Pericardium fibroblast (primary cell): Measurements from ENCODE around the gene SETD2. TPM values are rescaled to one million over a fixed set of nuclear protein-coding genes. Genes with fewer than 3 reads are reported as not detected.

Experiments used
- total RNA-seq: library from RNA; depleted of rRNA; stranded (reverse); fragments of >200 nt; gene quantifications from 2 replicates; pipeline ENCODE4 v1.2.3, GENCODE V29; 2015

Gene SETD2, protein sequence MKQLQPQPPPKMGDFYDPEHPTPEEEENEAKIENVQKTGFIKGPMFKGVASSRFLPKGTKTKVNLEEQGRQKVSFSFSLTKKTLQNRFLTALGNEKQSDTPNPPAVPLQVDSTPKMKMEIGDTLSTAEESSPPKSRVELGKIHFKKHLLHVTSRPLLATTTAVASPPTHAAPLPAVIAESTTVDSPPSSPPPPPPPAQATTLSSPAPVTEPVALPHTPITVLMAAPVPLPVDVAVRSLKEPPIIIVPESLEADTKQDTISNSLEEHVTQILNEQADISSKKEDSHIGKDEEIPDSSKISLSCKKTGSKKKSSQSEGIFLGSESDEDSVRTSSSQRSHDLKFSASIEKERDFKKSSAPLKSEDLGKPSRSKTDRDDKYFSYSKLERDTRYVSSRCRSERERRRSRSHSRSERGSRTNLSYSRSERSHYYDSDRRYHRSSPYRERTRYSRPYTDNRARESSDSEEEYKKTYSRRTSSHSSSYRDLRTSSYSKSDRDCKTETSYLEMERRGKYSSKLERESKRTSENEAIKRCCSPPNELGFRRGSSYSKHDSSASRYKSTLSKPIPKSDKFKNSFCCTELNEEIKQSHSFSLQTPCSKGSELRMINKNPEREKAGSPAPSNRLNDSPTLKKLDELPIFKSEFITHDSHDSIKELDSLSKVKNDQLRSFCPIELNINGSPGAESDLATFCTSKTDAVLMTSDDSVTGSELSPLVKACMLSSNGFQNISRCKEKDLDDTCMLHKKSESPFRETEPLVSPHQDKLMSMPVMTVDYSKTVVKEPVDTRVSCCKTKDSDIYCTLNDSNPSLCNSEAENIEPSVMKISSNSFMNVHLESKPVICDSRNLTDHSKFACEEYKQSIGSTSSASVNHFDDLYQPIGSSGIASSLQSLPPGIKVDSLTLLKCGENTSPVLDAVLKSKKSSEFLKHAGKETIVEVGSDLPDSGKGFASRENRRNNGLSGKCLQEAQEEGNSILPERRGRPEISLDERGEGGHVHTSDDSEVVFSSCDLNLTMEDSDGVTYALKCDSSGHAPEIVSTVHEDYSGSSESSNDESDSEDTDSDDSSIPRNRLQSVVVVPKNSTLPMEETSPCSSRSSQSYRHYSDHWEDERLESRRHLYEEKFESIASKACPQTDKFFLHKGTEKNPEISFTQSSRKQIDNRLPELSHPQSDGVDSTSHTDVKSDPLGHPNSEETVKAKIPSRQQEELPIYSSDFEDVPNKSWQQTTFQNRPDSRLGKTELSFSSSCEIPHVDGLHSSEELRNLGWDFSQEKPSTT (N-terminal part only)
- 21.0 and 23.8 TPM in 2 replicates for total RNA-seq

DNA sequence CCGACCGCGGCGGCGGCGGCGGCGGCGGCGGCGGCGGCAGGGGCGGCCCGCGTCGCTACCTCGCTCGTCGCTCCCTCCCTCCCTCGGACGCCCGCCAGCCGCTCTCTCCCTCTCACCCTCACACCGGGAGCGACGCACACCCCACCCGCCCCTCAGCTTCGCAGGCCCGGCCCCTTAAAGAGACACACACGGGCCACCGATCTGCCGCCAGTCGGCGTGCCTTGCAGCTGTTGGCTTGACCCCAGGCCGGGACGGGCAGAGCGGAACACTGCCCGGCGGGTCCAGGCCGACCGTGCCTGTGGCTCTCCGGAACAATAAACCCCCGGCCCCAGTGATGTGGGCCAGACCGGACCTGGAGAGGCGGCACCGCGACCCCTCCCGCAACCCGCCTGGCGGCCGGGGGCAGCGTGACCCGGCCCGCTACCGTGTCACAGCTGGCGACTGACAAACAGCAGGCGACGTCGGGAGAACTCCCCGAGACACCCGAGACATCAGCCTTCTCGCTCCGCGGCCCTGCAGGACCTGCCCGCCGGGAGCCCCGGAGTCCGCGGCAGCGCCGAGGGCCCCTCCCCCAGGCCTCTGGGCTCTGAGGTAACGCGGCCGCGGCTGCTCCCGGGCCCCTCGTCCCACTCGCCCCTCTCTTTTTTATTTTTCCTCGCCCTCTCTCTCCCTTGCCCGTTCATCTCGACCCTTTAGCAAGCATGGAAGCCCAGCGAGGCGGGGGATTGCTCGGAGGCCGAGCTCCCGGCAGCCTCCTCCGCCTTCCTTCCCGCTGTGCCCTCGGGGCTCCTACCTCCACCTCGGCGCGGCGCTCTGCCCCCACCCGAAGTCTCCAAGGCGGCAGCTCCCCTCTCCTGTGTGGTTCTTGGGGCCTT lies at the start of gene SETD2:
Gene SETD2 (minus strand): TSS at position 107 of the 875 bp plus-strand sequence. CDS start 189 bp downstream, outside the sequence.

DNA sequence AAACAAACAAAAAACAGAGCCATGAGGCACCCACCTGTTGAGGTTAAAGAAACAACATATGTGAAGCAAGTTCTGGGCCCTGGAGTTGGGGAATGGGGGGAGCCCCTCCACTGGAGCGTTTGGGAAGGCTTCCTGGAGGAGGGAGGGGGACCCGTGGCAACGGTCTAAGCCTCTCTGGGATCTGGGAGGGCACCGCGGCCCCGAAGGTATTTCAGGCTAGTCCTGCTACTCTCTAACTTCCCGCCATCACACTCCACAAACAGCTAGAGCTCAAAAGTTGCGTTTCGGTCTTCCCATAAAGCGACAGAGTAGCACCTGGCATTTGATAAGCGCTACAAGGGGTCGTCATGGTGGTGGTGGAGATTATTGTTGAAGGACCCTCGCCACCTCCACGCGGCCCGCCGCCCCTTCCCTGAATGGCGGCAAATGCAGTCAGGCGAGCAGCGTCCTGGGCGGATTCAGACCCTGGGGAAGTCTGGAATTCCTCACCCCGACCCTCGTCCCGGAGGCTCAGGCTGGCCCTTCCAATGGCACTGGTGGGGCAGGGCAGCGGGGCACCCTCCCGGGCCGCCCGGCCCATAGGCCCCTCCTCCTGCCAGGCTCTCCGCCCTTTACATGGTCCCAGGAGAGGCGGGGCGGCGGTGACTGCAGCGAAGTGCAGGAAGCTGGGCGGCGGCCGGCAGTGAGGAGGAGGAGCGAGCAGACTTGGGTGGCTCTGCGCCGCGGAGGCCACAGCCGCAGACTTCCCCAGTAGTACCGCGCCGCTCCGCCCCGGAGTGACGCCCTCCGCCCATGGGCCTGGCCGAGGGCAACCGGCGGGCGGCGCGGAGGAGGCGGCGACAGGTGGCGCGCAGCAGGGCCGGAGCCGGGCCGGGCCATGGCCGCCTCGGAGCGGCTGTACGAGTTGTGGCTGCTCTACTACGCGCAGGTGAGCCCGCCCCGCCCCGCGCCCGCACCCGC lies 184.6 kb downstream of the SETD2 start, which contains the start of gene NBEAL2:
Gene NBEAL2 (plus strand): TSS at position 682 of the 960 bp plus-strand sequence. CDS start 196 bp downstream, at position 878.

DNA sequence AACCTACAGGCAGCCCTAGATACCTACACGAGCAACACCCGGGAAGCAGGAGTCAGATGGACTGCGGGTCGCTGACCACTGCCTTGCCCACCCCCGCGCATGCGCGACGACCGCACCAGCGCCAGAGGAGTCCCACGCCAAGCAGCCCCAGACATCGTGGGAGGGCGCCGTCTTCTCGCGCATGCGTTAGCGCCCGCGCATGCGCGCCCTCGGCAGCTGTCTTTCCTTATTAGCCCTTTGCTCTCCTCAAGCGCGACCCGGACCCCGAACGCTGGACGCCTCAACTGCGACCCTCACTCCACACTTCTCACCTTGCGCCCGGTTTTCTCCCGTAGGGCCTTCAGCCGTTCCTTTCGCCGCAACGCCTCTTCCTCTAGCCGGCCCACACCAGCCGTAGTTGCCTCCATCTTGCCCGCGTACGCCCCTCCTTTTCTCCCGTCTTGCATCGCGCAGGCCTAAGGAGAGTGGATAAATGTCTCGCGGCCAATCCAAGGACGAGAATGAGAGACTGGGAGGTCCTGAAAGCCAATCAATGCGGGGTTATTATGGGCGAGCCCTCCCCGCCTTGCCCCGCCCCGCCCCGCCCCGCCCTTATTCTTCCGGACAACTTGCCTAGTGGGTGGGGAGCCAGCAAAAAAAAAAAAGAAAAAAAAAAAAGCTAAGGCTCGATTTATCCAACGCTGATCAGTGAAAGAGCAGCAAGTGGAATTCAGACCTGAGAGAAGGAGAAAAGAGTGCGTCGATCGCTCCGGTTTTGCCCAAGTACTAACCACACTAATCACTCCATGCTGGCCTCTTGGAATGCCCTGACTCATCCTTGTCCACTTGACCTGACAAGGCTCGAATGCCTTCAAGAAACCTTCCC lies 187.4 kb downstream of the SETD2 start, which contains the start of gene CCDC12:
Gene CCDC12 (minus strand): TSS at position 420 of the 865 bp plus-strand sequence. CDS start 13 bp downstream, at position 407.

Other genes starting within 250 kb of the SETD2 start
- 13.9 and 23.2 TPM in 2 replicates for gene CCDC12, start 187.4 kb downstream of the SETD2 start, total RNA-seq
- gene NBEAL2, start 184.4 kb downstream of the SETD2 start, total RNA-seq: 4.0 and 5.6 TPM in 2 replicates
- gene KIF9, start 118.7 kb upstream of the SETD2 start, total RNA-seq: 3.6 and 6.0 TPM in 2 replicates
- 20.2 and 29.1 TPM in 2 replicates for gene KLHL18, start 118.8 kb upstream of the SETD2 start, total RNA-seq
- 14.6 and 19.0 TPM in 2 replicates for gene PTPN23, start 216.9 kb upstream of the SETD2 start, total RNA-seq